OCI-LY1 (cell line): ENCODE measurements around the gene WIZ.

Experiments used
- H2AFZ ChIP-seq: fragments of 200-600 bp; sonication (generic), shearing (Covaris generic); 2 replicates; pipeline ENCODE4 v1.6.0; 2014; ENCODE audit warnings: antibody characterized with exemption, mild to moderate bottlenecking, low read length
- H3F3A ChIP-seq: fragments of 200-600 bp; sonication (generic), shearing (Covaris generic); 2 replicates; pipeline ENCODE4 v1.6.0; 2014; ENCODE audit warnings: mild to moderate bottlenecking, antibody characterized with exemption, low read length, moderate library complexity; ENCODE audit not compliant: insufficient read depth
- H3K27ac ChIP-seq: fragments of 200-600 bp; sonication (generic); 2 replicates; pipeline ENCODE4 v1.5.1; 2014; ENCODE audit warnings: low read length, mixed run types, mild to moderate bottlenecking, low read depth; ENCODE audit not compliant: poor library complexity, severe bottlenecking
- H3K27me3 ChIP-seq: fragments of 200-600 bp; sonication (generic); 2 replicates; pipeline ENCODE4 v1.6.0; 2014; ENCODE audit warnings: antibody characterized with exemption, mild to moderate bottlenecking, low read length, moderate library complexity; ENCODE audit not compliant: insufficient read depth
- H3K36me3 ChIP-seq: fragments of 200-600 bp; sonication (generic); 2 replicates; pipeline ENCODE4 v1.6.1; 2014; ENCODE audit warnings: mild to moderate bottlenecking, antibody characterized with exemption, low read length, moderate library complexity, mixed read lengths; ENCODE audit not compliant: insufficient read depth
- H3K4me1 ChIP-seq: fragments of 200-600 bp; sonication (generic); 2 replicates; pipeline ENCODE4 v1.5.1; 2014; ENCODE audit warnings: mild to moderate bottlenecking, low read length, moderate library complexity; ENCODE audit not compliant: insufficient read depth, severe bottlenecking
- H3K4me2 ChIP-seq: fragments of 200-600 bp; sonication (generic), shearing (Covaris generic); 2 replicates; pipeline ENCODE4 v1.6.1; 2014; ENCODE audit warnings: low read length
- H3K4me3 ChIP-seq: fragments of 200-600 bp; sonication (generic); 2 replicates; pipeline ENCODE4 v1.5.1; 2014; ENCODE audit warnings: low read length, low read depth, mild to moderate bottlenecking, mixed read lengths; ENCODE audit not compliant: poor library complexity, severe bottlenecking
- H3K79me2 ChIP-seq: fragments of 200-600 bp; shearing (Covaris generic); 2 replicates; pipeline ENCODE4 v1.6.1; 2016; ENCODE audit warnings: mixed run types, low read length, mixed read lengths; ENCODE audit not compliant: insufficient read depth
- H3K9ac ChIP-seq: fragments of 200-600 bp; sonication (generic), shearing (Covaris generic); 2 replicates; pipeline ENCODE4 v1.6.1; 2014; ENCODE audit warnings: mild to moderate bottlenecking, low read length, mixed read lengths
- H3K9me2 ChIP-seq: fragments of 200-600 bp; sonication (generic), shearing (Covaris generic); 2 replicates; pipeline ENCODE4 v1.6.1; 2014; ENCODE audit warnings: low read depth, mild to moderate bottlenecking, low read length, mixed read lengths
- H3K9me3 ChIP-seq: fragments of 200-600 bp; shearing (Covaris generic); 2 replicates; pipeline ENCODE4 v1.6.1; 2014; ENCODE audit warnings: low read length, mixed read lengths
- H4K20me1 ChIP-seq: fragments of 200-600 bp; sonication (generic), shearing (Covaris generic); 2 replicates; pipeline ENCODE4 v1.6.0; 2016; ENCODE audit warnings: mild to moderate bottlenecking, low read length; ENCODE audit not compliant: insufficient read depth
- EZH2 ChIP-seq: fragments of 200-600 bp; sonication (generic), shearing (Covaris generic); IDR thresholded peaks from 2 replicates; pipeline ENCODE4 v1.8.0; 2017; ENCODE audit warnings: borderline replicate concordance, mixed run types, mild to moderate bottlenecking, antibody characterized with exemption, low read length, moderate library complexity, mixed read lengths
- TF ChIP-seq, protein P1 (sequence below): fragments of 200-600 bp; sonication (generic), shearing (Covaris generic); IDR thresholded peaks from 2 replicates; pipeline ENCODE4 v1.5.1; 2017; ENCODE audit warnings: mild to moderate bottlenecking, antibody characterized with exemption, low read length, moderate library complexity, mixed read lengths

Gene WIZ

DNA sequence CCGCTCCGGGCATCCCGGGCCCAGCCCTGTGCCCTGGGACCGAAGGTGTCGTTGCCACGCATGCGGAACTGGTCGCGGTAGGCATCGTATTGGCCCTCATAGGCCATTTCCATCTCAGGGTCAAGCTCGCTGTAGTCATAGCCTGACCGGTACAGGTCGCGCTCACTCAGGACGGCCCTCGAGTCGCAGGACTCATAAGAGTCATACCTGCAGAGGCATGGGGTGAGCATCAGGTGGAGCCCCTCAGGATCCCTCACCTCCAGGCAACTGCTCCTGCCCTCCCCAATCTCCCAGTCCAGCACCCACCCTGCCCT, 48.4 kb downstream of the WIZ start:
- Histone ChIP-seq H3K27ac (no peak overlapping the region), H3K36me3 (peaks cover 89% of the 10 kb centered on the region), H3K27me3 (no peaks in the 10 kb centered on the region), H4K20me1 (no peaks in the 10 kb centered on the region), H3F3A (no peaks in the 10 kb centered on the region), H3K9me3 (no peaks in the 10 kb centered on the region), H3K4me1 (peaks cover 6% of the 10 kb centered on the region), H3K79me2 (peaks cover 25% of the 10 kb centered on the region), H3K4me2 (no peak overlapping the region), H3K4me3 (no peak overlapping the region), H3K9me2 (no peaks in the 10 kb centered on the region), H2AFZ (no peak overlapping the region), H3K9ac (no peak overlapping the region)
- TF ChIP-seq EZH2: no peak
- TF ChIP-seq, protein P1, sequence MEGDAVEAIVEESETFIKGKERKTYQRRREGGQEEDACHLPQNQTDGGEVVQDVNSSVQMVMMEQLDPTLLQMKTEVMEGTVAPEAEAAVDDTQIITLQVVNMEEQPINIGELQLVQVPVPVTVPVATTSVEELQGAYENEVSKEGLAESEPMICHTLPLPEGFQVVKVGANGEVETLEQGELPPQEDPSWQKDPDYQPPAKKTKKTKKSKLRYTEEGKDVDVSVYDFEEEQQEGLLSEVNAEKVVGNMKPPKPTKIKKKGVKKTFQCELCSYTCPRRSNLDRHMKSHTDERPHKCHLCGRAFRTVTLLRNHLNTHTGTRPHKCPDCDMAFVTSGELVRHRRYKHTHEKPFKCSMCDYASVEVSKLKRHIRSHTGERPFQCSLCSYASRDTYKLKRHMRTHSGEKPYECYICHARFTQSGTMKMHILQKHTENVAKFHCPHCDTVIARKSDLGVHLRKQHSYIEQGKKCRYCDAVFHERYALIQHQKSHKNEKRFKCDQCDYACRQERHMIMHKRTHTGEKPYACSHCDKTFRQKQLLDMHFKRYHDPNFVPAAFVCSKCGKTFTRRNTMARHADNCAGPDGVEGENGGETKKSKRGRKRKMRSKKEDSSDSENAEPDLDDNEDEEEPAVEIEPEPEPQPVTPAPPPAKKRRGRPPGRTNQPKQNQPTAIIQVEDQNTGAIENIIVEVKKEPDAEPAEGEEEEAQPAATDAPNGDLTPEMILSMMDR: no peak

DNA sequence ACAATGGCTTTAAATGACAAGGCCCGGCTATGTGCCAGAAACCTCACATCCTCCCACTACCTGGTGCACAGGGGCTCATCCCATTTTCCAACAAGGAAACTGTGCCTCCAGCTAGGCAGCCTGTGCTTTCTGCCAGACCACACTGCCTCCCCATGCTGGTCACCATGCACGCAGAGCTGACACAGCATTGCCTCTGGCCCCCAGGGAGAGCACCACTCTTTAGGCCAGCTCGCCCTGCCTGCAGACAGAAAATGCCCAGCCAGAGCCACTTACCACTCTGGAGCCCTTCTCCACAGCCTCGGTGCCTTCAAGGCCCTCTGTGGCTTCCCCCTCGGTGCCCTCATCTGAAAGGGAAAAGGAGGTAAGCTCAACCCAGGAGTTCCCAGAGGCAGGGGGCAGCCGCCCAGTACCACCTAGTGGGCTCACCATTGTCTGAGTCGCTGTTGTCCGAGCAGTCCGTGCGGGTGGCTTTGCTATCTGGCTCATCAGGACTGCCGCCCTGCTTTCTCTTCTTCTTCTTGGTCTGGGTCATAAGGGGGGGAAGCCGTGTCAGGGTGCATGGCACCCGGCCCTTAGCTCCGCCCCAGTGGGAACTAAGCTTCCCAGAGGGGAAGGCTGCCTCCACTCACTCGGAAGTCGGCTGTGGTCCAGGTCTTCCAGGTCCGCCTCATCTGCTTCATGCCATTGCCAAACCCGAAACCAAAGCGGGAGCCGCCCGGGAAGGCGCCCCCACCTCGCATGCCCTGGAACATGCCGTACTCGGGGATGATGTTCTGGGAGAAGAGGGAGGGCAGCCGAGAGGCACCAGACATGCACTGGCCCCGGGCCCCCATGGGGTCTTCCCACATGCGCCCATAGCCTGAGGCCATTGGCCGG, 49.0 kb downstream of the WIZ start:
- H3K27ac ChIP-seq: no peak overlapping the region
- no peaks in the 10 kb centered on the region for H4K20me1 ChIP-seq
- H3K4me3 ChIP-seq: no peak overlapping the region
- peaks cover 6% of the 10 kb centered on the region for H3K4me1 ChIP-seq
- H3F3A ChIP-seq: no peaks in the 10 kb centered on the region
- no peak overlapping the region for H3K9ac ChIP-seq
- H3K79me2 ChIP-seq: peaks cover 19% of the 10 kb centered on the region
- no peaks in the 10 kb centered on the region for H3K27me3 ChIP-seq
- H3K4me2 ChIP-seq: no peak overlapping the region
- peaks cover 91% of the 10 kb centered on the region for H3K36me3 ChIP-seq
- H3K9me2 ChIP-seq: no peaks in the 10 kb centered on the region
- H2AFZ ChIP-seq: no peak overlapping the region
- TF ChIP-seq EZH2: no peak
- TF ChIP-seq, protein P1: no peak
- H3K9me3 ChIP-seq: no peaks in the 10 kb centered on the region

DNA sequence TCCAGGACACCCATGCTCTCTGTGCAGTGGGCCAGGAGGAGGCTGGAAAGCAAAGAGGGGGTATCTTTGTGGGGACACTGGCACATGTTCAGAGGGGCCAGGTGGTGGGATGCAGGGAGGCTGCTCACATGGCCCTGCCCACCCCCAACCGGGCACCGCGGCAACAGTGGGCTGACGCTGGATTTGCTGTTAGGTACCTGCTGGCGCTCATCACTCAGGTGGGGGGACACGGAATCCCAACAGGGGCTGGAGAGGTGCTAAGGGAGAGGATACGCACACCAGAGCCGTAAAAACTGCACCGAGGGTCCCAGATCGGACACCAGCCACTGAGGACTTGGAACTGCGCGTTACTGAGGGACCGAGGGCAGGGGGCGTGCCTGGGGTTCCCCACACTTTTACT, 50.1 kb downstream of the WIZ start:
- Histone ChIP-seq H3K9ac (no peak overlapping the region), H3K27me3 (no peaks in the 10 kb centered on the region), H3F3A (no peaks in the 10 kb centered on the region), H2AFZ (no peak overlapping the region), H3K27ac (no peak overlapping the region), H4K20me1 (no peaks in the 10 kb centered on the region), H3K4me1 (peaks cover 8% of the 10 kb centered on the region), H3K79me2 (peaks cover 9% of the 10 kb centered on the region), H3K4me3 (no peak overlapping the region), H3K9me2 (no peaks in the 10 kb centered on the region), H3K9me3 (no peaks in the 10 kb centered on the region), H3K4me2 (no peak overlapping the region), H3K36me3 (peaks cover 89% of the 10 kb centered on the region)
- TF ChIP-seq, protein P1: no peak
- TF ChIP-seq EZH2: no peak
